ENCODE results near the gene VTI1A. TPM values are rescaled to one million over a fixed set of nuclear protein-coding genes. Genes with fewer than 3 reads are reported as not detected.

The VTI1A gene
- polyA plus RNA-seq, 1 donor from 2014 or later = 28.7 TPM

- no peaks in the 10 kb centered on the region for H3K27me3 ChIP-seq (ENCODE audit: insufficient read depth, low read depth, low read length)
- TF ChIP-seq, protein P1, sequence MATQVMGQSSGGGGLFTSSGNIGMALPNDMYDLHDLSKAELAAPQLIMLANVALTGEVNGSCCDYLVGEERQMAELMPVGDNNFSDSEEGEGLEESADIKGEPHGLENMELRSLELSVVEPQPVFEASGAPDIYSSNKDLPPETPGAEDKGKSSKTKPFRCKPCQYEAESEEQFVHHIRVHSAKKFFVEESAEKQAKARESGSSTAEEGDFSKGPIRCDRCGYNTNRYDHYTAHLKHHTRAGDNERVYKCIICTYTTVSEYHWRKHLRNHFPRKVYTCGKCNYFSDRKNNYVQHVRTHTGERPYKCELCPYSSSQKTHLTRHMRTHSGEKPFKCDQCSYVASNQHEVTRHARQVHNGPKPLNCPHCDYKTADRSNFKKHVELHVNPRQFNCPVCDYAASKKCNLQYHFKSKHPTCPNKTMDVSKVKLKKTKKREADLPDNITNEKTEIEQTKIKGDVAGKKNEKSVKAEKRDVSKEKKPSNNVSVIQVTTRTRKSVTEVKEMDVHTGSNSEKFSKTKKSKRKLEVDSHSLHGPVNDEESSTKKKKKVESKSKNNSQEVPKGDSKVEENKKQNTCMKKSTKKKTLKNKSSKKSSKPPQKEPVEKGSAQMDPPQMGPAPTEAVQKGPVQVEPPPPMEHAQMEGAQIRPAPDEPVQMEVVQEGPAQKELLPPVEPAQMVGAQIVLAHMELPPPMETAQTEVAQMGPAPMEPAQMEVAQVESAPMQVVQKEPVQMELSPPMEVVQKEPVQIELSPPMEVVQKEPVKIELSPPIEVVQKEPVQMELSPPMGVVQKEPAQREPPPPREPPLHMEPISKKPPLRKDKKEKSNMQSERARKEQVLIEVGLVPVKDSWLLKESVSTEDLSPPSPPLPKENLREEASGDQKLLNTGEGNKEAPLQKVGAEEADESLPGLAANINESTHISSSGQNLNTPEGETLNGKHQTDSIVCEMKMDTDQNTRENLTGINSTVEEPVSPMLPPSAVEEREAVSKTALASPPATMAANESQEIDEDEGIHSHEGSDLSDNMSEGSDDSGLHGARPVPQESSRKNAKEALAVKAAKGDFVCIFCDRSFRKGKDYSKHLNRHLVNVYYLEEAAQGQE (IDR thresholded peaks at IDR 0.05; ENCODE audit: borderline replicate concordance) = no peak
- TF ChIP-seq POLR2AphosphoS5 (IDR thresholded peaks at IDR 0.05) (no peak), EP300 (conservative IDR thresholded peaks at IDR 0.05; ENCODE audit: poor library complexity, severe bottlenecking) (no peak), CTCF (IDR thresholded peaks at IDR 0.05; ENCODE audit: poor library complexity, severe bottlenecking) (no peak), EZH2 (IDR thresholded peaks at IDR 0.05; ENCODE audit: borderline replicate concordance, insufficient read depth, low read length, poor library complexity, severe bottlenecking) (no peak), MXI1 (conservative IDR thresholded peaks at IDR 0.05; ENCODE audit: poor library complexity, severe bottlenecking) (no peak), SMC3 (conservative IDR thresholded peaks at IDR 0.05; ENCODE audit: poor library complexity) (no peak), RAD21 (conservative IDR thresholded peaks at IDR 0.05) (no peak), TAF1 (IDR thresholded peaks at IDR 0.05; ENCODE audit: low read depth) (no peak)
These were observed 327.2 kb downstream of the VTI1A start for GRCh38 chr10:112774210-112774609.

GRCh38 chr10:112774798-112775197 lies 327.8 kb downstream of the VTI1A start:
- Histone ChIP-seq H3K27ac (ENCODE audit: low read length) (no peak overlapping the region), H4K20me1 (ENCODE audit: insufficient read depth) (no peaks in the 10 kb centered on the region), H3K4me3 (ENCODE audit: low read length) (no peak overlapping the region), H3K27me3 (ENCODE audit: insufficient read depth, low read depth, low read length) (no peaks in the 10 kb centered on the region), H3K9me2 (ENCODE audit: insufficient read depth, low read length) (no peaks in the 10 kb centered on the region), H3K36me3 (ENCODE audit: insufficient read depth, low read length) (no peaks in the 10 kb centered on the region), H3K9me3 (ENCODE audit: low read length) (no peaks in the 10 kb centered on the region), H2AFZ (ENCODE audit: low read depth, low read length) (no peak overlapping the region), H3F3A (ENCODE audit: insufficient read depth, low read length, poor library complexity, severe bottlenecking) (no peaks in the 10 kb centered on the region), H3K4me2 (ENCODE audit: low read length) (no peak overlapping the region), H3K79me2 (replicated peaks; ENCODE audit: insufficient read depth, low read length) (no peaks in the 10 kb centered on the region), H3K9ac (ENCODE audit: low read length) (no peak overlapping the region)
- TF ChIP-seq EP300 (conservative IDR thresholded peaks at IDR 0.05; ENCODE audit: poor library complexity, severe bottlenecking) (no peak), EZH2 (IDR thresholded peaks at IDR 0.05; ENCODE audit: borderline replicate concordance, insufficient read depth, low read length, poor library complexity, severe bottlenecking) (no peak), POLR2AphosphoS5 (IDR thresholded peaks at IDR 0.05) (no peak), SMC3 (conservative IDR thresholded peaks at IDR 0.05; ENCODE audit: poor library complexity) (no peak), RAD21 (conservative IDR thresholded peaks at IDR 0.05) (no peak)

More at GRCh38 chr10:112774210-112774609, 327.2 kb downstream of the VTI1A start:
- Histone ChIP-seq H3K36me3 (ENCODE audit: insufficient read depth, low read length) (no peaks in the 10 kb centered on the region), H3K4me2 (ENCODE audit: low read length) (no peak overlapping the region), H3K9me2 (ENCODE audit: insufficient read depth, low read length) (no peaks in the 10 kb centered on the region), H3K9ac (ENCODE audit: low read length) (no peak overlapping the region), H3K27ac (ENCODE audit: low read length) (no peak overlapping the region), H3K9me3 (ENCODE audit: low read length) (no peaks in the 10 kb centered on the region), H3K4me3 (ENCODE audit: low read length) (no peak overlapping the region), H3F3A (ENCODE audit: insufficient read depth, low read length, poor library complexity, severe bottlenecking) (no peaks in the 10 kb centered on the region), H3K79me2 (replicated peaks; ENCODE audit: insufficient read depth, low read length) (no peaks in the 10 kb centered on the region), H2AFZ (ENCODE audit: low read depth, low read length) (no peak overlapping the region), H4K20me1 (ENCODE audit: insufficient read depth) (no peaks in the 10 kb centered on the region)
